ENCODE measurements around the gene SMPD3.

GRCh38 chr16:68369697-68370580 is 78.4 kb downstream of the SMPD3 start:
- TF ChIP-seq POLR2A (IDR thresholded peaks at IDR 0.05; ENCODE audit: low read length) (no peak), GATA1 (IDR thresholded peaks at IDR 0.05; ENCODE audit: low read depth, low read length) (no peak)

Data from erythroblast (primary cell).